Measurements from ENCODE around the gene PSD2. TPM values are rescaled to one million over a fixed set of nuclear protein-coding genes. Genes with fewer than 3 reads are reported as not detected.

PSD2 gene
- total RNA-seq, 1 experiment from 2014 or later, result 0.05 TPM

DNA sequence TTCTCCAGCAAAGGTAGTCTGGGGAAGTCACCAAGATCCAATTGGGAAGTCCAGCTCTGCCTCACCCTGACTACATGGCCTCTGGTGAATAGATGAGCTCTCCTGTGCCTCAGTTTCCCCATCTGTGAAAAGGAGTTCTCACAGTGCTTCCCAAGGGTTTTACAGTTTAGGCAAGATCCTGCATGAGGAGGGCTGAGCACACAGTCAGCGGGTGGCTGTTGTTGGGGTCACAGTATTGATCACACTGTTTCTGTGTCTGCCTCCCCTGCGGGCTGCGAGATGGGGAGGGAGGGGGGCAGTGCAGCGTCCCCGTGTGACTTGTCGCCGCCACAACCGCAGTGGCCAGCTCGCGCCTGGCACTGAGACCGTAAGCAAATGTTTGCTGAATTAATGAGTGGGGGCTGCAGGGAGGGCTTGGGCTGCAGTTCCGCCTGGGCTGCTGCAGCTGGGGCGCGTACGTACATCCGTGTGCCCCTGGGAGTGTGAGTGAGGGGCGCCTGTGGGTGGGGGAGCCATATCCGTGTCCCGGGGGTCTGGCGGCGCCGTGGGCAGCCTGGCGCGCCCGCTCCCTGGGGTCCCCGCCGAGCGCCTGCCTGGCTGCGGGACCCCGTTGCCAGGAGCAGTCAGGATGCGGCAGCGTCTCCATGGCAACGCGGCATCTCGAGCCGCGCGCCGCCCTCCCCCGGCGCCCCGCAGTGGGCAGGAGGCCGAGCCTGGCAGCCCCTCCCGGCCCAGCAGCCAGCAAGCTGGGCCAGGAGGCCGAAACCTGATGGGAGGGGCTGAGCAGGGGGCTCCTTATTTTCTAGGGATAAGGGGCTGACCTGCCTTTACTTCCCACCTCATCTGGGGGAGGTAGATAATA lies 31.4 kb upstream of the PSD2 start:
- in situ Hi-C loops (cut with HindIII; ENCODE audit: low pct_unique_long_range_greater_than_20kb, low sequenced_read_pairs) (no loop called here), intact Hi-C loops (cut with micrococcal nuclease; ENCODE audit: unreplicated experiment) (no loop called here)
- CTCF ChIA-PET, result interaction anchor here (0.6 to 2.1 kb wide), 4 partner anchors 9 to 86 kb away, joined by 4 to 11 read pairs (median 6); no protein-coding TSS in a partner anchor

GRCh38 chr5:139764886-139765408 lies 30.7 kb upstream of the PSD2 start:
- Histone ChIP-seq H3K36me3 (ENCODE audit: control insufficient read depth, insufficient read depth, low read length) (no peaks in the 10 kb centered on the region), H3K27ac (ENCODE audit: low read length) (no peak overlapping the region; the same call in 1 of the 2 replicates), H3K9me3 (ENCODE audit: control insufficient read depth, insufficient read depth, low read depth, low read length) (no peaks in the 10 kb centered on the region), H3K4me3 (ENCODE audit: low read depth in 2 of 2, low read length in 2 of 2) (no peak overlapping the region), H3K4me1 (ENCODE audit: control insufficient read depth, insufficient read depth, low read length) (peaks cover 7% of the 10 kb centered on the region; the same call in 1 of the 2 replicates), H3K27me3 (ENCODE audit: control insufficient read depth, insufficient read depth, low read length) (no peaks in the 10 kb centered on the region)
- ATAC-seq (peak; percentile 7; the same call in 1 of the 2 replicates), DNase-seq (ENCODE audit: low read depth, low spot score) (no peak)
- CTCF ChIA-PET, result interaction anchor here (0.6 to 2.8 kb wide), 8 partner anchors 8 to 131 kb away, joined by 3 to 24 read pairs (median 4); no protein-coding TSS in a partner anchor
- intact Hi-C loops (cut with micrococcal nuclease; ENCODE audit: unreplicated experiment), result loop anchor here (1.0 kb wide), 1 partner anchor 130 kb away; no protein-coding TSS in a partner anchor
- POLR2A ChIA-PET, result no interaction called here
- no peak for TF ChIP-seq TCF7L2 (IDR thresholded peaks at IDR 0.05; ENCODE audit: low read depth, low read length)
- TF ChIP-seq SIN3A (IDR thresholded peaks at IDR 0.05; ENCODE audit: borderline replicate concordance, insufficient read depth, low read depth, low read length), result no peak
- TF ChIP-seq, protein P1, sequence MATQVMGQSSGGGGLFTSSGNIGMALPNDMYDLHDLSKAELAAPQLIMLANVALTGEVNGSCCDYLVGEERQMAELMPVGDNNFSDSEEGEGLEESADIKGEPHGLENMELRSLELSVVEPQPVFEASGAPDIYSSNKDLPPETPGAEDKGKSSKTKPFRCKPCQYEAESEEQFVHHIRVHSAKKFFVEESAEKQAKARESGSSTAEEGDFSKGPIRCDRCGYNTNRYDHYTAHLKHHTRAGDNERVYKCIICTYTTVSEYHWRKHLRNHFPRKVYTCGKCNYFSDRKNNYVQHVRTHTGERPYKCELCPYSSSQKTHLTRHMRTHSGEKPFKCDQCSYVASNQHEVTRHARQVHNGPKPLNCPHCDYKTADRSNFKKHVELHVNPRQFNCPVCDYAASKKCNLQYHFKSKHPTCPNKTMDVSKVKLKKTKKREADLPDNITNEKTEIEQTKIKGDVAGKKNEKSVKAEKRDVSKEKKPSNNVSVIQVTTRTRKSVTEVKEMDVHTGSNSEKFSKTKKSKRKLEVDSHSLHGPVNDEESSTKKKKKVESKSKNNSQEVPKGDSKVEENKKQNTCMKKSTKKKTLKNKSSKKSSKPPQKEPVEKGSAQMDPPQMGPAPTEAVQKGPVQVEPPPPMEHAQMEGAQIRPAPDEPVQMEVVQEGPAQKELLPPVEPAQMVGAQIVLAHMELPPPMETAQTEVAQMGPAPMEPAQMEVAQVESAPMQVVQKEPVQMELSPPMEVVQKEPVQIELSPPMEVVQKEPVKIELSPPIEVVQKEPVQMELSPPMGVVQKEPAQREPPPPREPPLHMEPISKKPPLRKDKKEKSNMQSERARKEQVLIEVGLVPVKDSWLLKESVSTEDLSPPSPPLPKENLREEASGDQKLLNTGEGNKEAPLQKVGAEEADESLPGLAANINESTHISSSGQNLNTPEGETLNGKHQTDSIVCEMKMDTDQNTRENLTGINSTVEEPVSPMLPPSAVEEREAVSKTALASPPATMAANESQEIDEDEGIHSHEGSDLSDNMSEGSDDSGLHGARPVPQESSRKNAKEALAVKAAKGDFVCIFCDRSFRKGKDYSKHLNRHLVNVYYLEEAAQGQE (IDR thresholded peaks at IDR 0.05; ENCODE audit: insufficient read depth in 1 of 2, low read depth in 2 of 2, low read length in 1 of 2), result no peak
- no peak for TF ChIP-seq POLR2AphosphoS5 (IDR thresholded peaks at IDR 0.05; ENCODE audit: low read depth, low read length)
- TF ChIP-seq CTCF (IDR thresholded peaks at IDR 0.05), result no peak
- BruUV-seq (replicated peaks), result no TSS peak
- in situ Hi-C loops (cut with HindIII; ENCODE audit: low pct_unique_long_range_greater_than_20kb, low sequenced_read_pairs), result no loop called here

More for the DNA sequence above, 31.4 kb upstream of the PSD2 start:
- ATAC-seq, result no peak
- BruUV-seq (replicated peaks), result no TSS peak
- TF ChIP-seq POLR2AphosphoS5 (IDR thresholded peaks at IDR 0.05; ENCODE audit: low read depth, low read length) (no peak), CTCF (IDR thresholded peaks at IDR 0.05) (no peak), SIN3A (IDR thresholded peaks at IDR 0.05; ENCODE audit: borderline replicate concordance, insufficient read depth, low read depth, low read length) (no peak), TCF7L2 (IDR thresholded peaks at IDR 0.05; ENCODE audit: low read depth, low read length) (no peak)
- TF ChIP-seq, protein P1 (IDR thresholded peaks at IDR 0.05; ENCODE audit: insufficient read depth in 1 of 2, low read depth in 2 of 2, low read length in 1 of 2), result no peak
- Histone ChIP-seq H3K4me3 (ENCODE audit: low read depth in 2 of 2, low read length in 2 of 2) (no peak overlapping the region), H3K27me3 (ENCODE audit: control insufficient read depth, insufficient read depth, low read length) (no peaks in the 10 kb centered on the region), H3K36me3 (ENCODE audit: control insufficient read depth, insufficient read depth, low read length) (no peaks in the 10 kb centered on the region), H3K9me3 (ENCODE audit: control insufficient read depth, insufficient read depth, low read depth, low read length) (no peaks in the 10 kb centered on the region), H3K4me1 (ENCODE audit: control insufficient read depth, insufficient read depth, low read length) (peaks cover 7% of the 10 kb centered on the region; the same call in 1 of the 2 replicates), H3K27ac (ENCODE audit: low read length) (no peak overlapping the region)
- POLR2A ChIA-PET, result interaction anchor here (0.6 kb wide), 1 partner anchor 340 kb away, joined by 13 read pairs; no protein-coding TSS in a partner anchor
- no peak for DNase-seq (ENCODE audit: low read depth, low spot score)
